Measurements from ENCODE around the gene ABCB11. TPM values are rescaled to one million over a fixed set of nuclear protein-coding genes. Genes with fewer than 3 reads are reported as not detected.
"Not testable (repeated sequence)": the region's sequence is repeated elsewhere in the genome, so short reads cannot be mapped to it uniquely, and the experiment has no call there.

ABCB11 gene
- polyA plus RNA-seq, 1 donor, result not detected

GRCh38 chr2:168932174-168932573 is 99.0 kb downstream of the ABCB11 start:
- not testable (repeated sequence) for DNase-seq (ENCODE audit: low read depth)

- DNase-seq (ENCODE audit: low read depth), result no peak
These were observed 100.9 kb downstream of the ABCB11 start for GRCh38 chr2:168930242-168930641.

GRCh38 chr2:168929031-168929430 is 102.1 kb downstream of the ABCB11 start:
- no peak for DNase-seq (ENCODE audit: low read depth)

- no peak for DNase-seq (ENCODE audit: low read depth)
These were observed 102.9 kb downstream of the ABCB11 start for GRCh38 chr2:168928113-168928831.

GRCh38 chr2:168926621-168927386 is 104.3 kb downstream of the ABCB11 start:
- no peak for DNase-seq (ENCODE audit: low read depth)

GRCh38 chr2:168920504-168921157 is 110.5 kb downstream of the ABCB11 start:
- no peak for DNase-seq (ENCODE audit: low read depth)

- DNase-seq (ENCODE audit: low read depth), result no peak
These were observed 114.8 kb downstream of the ABCB11 start for GRCh38 chr2:168916331-168916675.

GRCh38 chr2:168915441-168916330 is 115.4 kb downstream of the ABCB11 start:
- no peak for DNase-seq (ENCODE audit: low read depth)

- DNase-seq (ENCODE audit: low read depth), result no peak
These were observed 117.6 kb downstream of the ABCB11 start for GRCh38 chr2:168913495-168913894.

- DNase-seq (ENCODE audit: low read depth), result no peak
These were observed 118.2 kb downstream of the ABCB11 start for GRCh38 chr2:168912901-168913369.

- no peak for DNase-seq (ENCODE audit: low read depth)
These were observed 118.7 kb downstream of the ABCB11 start for GRCh38 chr2:168912466-168912865.

- DNase-seq (ENCODE audit: low read depth), result no peak
These were observed 120.8 kb downstream of the ABCB11 start for GRCh38 chr2:168910330-168910729.

- no peak for DNase-seq (ENCODE audit: low read depth)
These were observed 123.0 kb downstream of the ABCB11 start for GRCh38 chr2:168907940-168908662.

- DNase-seq (ENCODE audit: low read depth), result no peak
These were observed 126.8 kb downstream of the ABCB11 start for GRCh38 chr2:168904358-168904757.

- no peak for DNase-seq (ENCODE audit: low read depth)
These were observed 127.2 kb downstream of the ABCB11 start for GRCh38 chr2:168903888-168904287.

GRCh38 chr2:168901003-168901402 is 130.1 kb downstream of the ABCB11 start, which contains the start of gene G6PC2:
G6PC2 (plus strand) TSS chr2:168901291; CDS start chr2:168901332, 41 bp downstream.
- no peak for DNase-seq (ENCODE audit: low read depth)

GRCh38 chr2:168897449-168897848 is 133.7 kb downstream of the ABCB11 start:
- no peak for DNase-seq (ENCODE audit: low read depth)

- DNase-seq (ENCODE audit: low read depth), result no peak
These were observed 134.3 kb downstream of the ABCB11 start for GRCh38 chr2:168896783-168897182.

- no peak for DNase-seq (ENCODE audit: low read depth)
These were observed 135.4 kb downstream of the ABCB11 start for GRCh38 chr2:168895771-168896170.

- DNase-seq (ENCODE audit: low read depth), result no peak
These were observed 136.4 kb downstream of the ABCB11 start for GRCh38 chr2:168894720-168895119.

GRCh38 chr2:168894101-168894500 is 137.0 kb downstream of the ABCB11 start:
- DNase-seq (ENCODE audit: low read depth), result no peak
